Measurements from ENCODE around the gene AKAP1.
"Not testable (repeated sequence)": the region's sequence is repeated elsewhere in the genome, so short reads cannot be mapped to it uniquely, and the experiment has no call there.

The AKAP1 gene

GRCh38 chr17:57099165-57099564, 14.1 kb downstream of the AKAP1 start:
- DNase-seq = no peak
- peaks cover 0 to 100% (median 73%) of the 10 kb centered on the region in 4 donors for H3K4me1 ChIP-seq

DNA sequence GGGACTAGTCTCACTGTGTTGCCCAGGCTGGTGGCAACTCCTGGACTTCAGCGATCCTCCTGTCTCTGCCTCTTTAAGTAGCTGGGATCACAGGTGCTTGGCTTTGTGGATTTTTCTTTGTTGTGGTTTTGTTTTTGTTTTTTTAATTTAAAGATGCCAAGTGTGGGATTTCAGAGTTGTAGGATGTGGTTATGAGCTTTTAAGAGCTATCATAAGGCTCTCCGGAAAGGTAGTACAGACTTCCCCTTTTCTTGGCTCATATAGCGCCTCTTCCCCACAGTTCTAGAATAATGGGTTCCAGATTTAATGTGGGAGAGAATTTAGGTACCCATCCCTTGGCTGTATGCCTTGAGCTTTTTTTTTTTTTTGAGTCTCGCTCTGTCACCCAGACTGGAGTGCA, 17.1 kb downstream of the AKAP1 start:
- H3K27ac ChIP-seq = peak overlapping the region; percentile 92 to 98
- H3K27me3 ChIP-seq = no peaks in the 10 kb centered on the region
- no peak overlapping the region for H3K4me3 ChIP-seq
- H3K4me1 ChIP-seq = peaks cover 0 to 100% (median 61%) of the 10 kb centered on the region in 4 donors
- intact Hi-C loops (cut with DNase I; ENCODE audit: low total_unique reads) = no loop called here
- no peak for DNase-seq
- no peak for TF ChIP-seq CTCF (IDR thresholded peaks at IDR 0.05)
- no peaks in the 10 kb centered on the region for H3K9me3 ChIP-seq
- peaks cover 0 to 19% (median 6%) of the 10 kb centered on the region in 3 donors for H3K36me3 ChIP-seq

More at GRCh38 chr17:57099165-57099564, 14.1 kb downstream of the AKAP1 start:
- Histone ChIP-seq H3K4me3 (no peak overlapping the region), H3K36me3 (no peaks in the 10 kb centered on the region), H3K27ac (peak overlapping the region; percentile 92 to 98), H3K9me3 (no peaks in the 10 kb centered on the region), H3K27me3 (no peaks in the 10 kb centered on the region)
- no peak for TF ChIP-seq CTCF (IDR thresholded peaks at IDR 0.05)
- intact Hi-C loops (cut with DNase I; ENCODE audit: low total_unique reads) = no loop called here

- DNase-seq; H3K9me3 ChIP-seq; H3K4me3 ChIP-seq; intact Hi-C loops (cut with DNase I; ENCODE audit: low total_unique reads); H3K27me3 ChIP-seq: not testable (repeated sequence)
- Histone ChIP-seq H3K36me3 (peaks cover 0 to 22% (median 6%) of the 10 kb centered on the region in 3 donors), H3K4me1 (peaks cover 0 to 100% (median 58%) of the 10 kb centered on the region in 4 donors), H3K27ac (peak overlapping the region; percentile 92 to 98)
These were observed 17.6 kb downstream of the AKAP1 start for GRCh38 chr17:57102660-57103059.

DNA sequence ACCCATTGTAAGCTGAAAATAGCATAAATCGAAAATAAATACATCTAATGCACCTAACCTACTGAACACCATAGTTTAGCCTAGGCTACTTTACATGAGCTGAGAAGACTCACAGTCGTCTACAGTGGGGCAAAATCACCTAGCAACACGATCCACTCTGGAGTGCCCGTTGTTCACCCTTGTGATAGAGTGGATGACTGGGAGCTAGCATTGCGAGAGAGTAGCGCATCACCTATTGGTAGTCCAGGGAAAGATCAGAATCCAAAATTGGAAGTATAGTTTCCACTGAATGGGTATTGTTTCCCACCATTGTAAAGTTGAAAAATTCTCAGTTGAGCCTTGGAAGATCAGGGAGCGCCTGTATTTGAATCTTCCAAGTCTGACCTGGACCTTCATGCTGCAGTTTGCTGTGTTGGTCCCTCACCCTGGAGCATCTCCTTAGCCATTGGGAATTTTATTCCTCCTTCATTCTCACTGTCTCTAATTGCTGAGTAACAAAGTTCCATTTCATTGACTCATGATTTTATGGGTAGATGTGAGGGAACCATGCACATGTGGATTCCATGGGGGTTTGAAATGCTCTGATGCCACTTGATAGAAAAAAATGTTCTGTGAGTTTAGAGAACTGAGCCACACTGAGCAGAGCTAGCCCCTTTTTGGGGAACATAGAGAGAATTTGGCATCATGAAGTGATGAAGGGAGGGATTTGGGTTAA, 19.6 kb downstream of the AKAP1 start:
- peak overlapping the region in 1 of 2 donors; percentile 92 for H3K27ac ChIP-seq
- H3K4me1 ChIP-seq = peaks cover 0 to 100% (median 60%) of the 10 kb centered on the region in 4 donors
- H3K27me3 ChIP-seq = no peaks in the 10 kb centered on the region
- intact Hi-C loops (cut with DNase I; ENCODE audit: low total_unique reads) = no loop called here
- no peak for DNase-seq
- TF ChIP-seq CTCF (IDR thresholded peaks at IDR 0.05) = no peak
- H3K9me3 ChIP-seq = no peaks in the 10 kb centered on the region
- H3K36me3 ChIP-seq = peaks cover 0 to 22% (median 6%) of the 10 kb centered on the region in 3 donors
- H3K4me3 ChIP-seq = no peak overlapping the region

DNA sequence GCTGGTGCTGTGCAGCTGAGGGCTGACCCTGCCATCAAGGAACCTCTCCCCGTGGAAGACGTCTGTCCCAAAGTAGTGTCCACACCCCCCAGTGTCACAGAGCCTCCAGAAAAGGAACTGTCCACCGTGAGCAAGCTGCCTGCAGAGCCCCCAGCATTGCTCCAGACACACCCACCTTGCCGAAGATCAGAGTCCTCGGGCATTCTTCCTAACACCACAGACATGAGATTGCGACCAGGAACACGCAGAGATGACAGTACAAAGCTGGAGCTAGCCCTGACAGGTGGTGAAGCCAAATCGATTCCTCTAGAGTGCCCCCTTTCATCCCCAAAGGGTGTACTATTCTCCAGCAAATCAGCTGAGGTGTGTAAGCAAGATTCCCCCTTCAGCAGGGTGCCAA, 20.5 kb downstream of the AKAP1 start:
- H3K9me3 ChIP-seq = no peaks in the 10 kb centered on the region
- TF ChIP-seq CTCF (IDR thresholded peaks at IDR 0.05) = no peak
- H3K4me3 ChIP-seq = no peak overlapping the region
- no peak for DNase-seq
- peak overlapping the region in 1 of 2 donors; percentile 15 for H3K27ac ChIP-seq
- peaks cover 2 to 23% (median 6%) of the 10 kb centered on the region in 3 donors for H3K36me3 ChIP-seq
- H3K27me3 ChIP-seq = no peaks in the 10 kb centered on the region
- intact Hi-C loops (cut with DNase I; ENCODE audit: low total_unique reads) = no loop called here
- peaks cover 0 to 100% (median 65%) of the 10 kb centered on the region in 4 donors for H3K4me1 ChIP-seq

GRCh38 chr17:57106107-57106835, 21.2 kb downstream of the AKAP1 start:
- H3K4me1 ChIP-seq = peaks cover 0 to 100% (median 69%) of the 10 kb centered on the region in 4 donors
- no peak for DNase-seq
- H3K27ac ChIP-seq = peak overlapping the region; percentile 36 to 90
- TF ChIP-seq CTCF (IDR thresholded peaks at IDR 0.05) = no peak
- no peaks in the 10 kb centered on the region for H3K9me3 ChIP-seq
- peaks cover 6 to 29% (median 7%) of the 10 kb centered on the region in 3 donors for H3K36me3 ChIP-seq
- intact Hi-C loops (cut with DNase I; ENCODE audit: low total_unique reads) = no loop called here
- H3K27me3 ChIP-seq = no peaks in the 10 kb centered on the region
- H3K4me3 ChIP-seq = no peak overlapping the region
